HG03558 (cell line): ENCODE data around the gene PVALEF.

ENCODE experiments used
- ATAC-seq: cut with Tn5 transposase; IDR thresholded peaks from one replicate; pipeline ENCODE4 v1.9.1; 2021; ENCODE audit warnings: moderate number of reproducible peaks; ENCODE audit not compliant: unreplicated experiment; ENCODE audit errors: extremely low read depth

The PVALEF gene

GRCh38 chr17:81128338-81128737 lies 37.0 kb upstream of the PVALEF start:
- ATAC-seq = no peak

GRCh38 chr17:81128774-81129173 lies 36.5 kb upstream of the PVALEF start:
- no peak for ATAC-seq

DNA sequence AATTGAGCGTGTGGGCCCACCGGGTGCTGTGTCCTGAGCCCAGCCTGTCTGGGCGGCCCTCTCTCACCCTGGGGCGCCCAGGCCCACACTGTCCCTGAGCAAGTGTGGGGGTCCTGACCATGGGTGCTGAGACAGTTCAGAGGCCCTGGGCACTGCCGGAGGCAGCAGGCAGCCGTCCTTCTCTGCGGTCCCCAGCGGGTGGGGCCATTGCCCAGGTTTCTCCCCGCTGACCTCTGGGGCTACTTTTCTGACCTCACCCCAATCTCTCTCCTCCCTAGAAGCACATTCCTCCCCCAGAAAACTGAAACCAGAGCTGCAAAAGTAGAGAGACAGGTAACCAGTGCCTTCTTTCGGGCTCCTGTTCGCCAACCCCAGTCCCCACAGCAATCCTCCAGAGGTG lies 36.0 kb upstream of the PVALEF start:
- no peak for ATAC-seq

DNA sequence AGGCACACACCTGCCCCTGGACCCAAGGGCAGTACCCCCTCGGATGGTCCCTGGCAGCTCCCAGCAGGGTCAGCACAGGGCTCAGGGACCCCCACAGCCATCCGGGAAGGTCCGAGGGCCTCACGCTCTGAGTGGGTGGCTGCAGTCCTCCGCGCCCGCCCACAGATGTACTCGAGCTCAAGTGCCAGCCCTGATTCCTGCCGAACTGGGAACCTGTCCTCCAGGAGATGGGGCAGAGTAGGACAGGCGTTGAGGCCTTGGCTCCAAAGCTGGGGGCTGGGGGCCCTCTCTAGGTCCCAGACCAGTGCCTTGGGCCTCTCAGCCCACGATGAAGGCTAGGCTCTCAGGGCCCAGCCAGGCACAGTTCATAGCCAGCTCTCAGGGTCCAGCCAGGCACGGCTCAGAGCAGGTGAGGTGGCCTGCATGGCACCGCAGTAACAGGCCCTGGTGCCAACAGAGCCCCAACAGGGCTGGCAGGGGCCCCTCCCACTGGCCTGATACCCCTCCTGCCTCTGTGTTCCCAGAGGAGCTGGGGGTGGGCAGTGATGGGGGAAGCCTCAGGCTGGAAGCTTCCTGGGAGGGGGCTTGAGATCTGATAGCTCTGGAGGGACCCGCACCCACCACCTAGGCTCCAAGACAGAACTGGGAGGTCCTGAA lies 35.5 kb upstream of the PVALEF start:
- no peak for ATAC-seq

- no peak for ATAC-seq
These were observed 34.6 kb upstream of the PVALEF start for GRCh38 chr17:81130385-81131361.

GRCh38 chr17:81131486-81132196 lies 33.7 kb upstream of the PVALEF start:
- ATAC-seq = no peak

- no peak for ATAC-seq
These were observed 33.1 kb upstream of the PVALEF start for GRCh38 chr17:81132197-81132540.

DNA sequence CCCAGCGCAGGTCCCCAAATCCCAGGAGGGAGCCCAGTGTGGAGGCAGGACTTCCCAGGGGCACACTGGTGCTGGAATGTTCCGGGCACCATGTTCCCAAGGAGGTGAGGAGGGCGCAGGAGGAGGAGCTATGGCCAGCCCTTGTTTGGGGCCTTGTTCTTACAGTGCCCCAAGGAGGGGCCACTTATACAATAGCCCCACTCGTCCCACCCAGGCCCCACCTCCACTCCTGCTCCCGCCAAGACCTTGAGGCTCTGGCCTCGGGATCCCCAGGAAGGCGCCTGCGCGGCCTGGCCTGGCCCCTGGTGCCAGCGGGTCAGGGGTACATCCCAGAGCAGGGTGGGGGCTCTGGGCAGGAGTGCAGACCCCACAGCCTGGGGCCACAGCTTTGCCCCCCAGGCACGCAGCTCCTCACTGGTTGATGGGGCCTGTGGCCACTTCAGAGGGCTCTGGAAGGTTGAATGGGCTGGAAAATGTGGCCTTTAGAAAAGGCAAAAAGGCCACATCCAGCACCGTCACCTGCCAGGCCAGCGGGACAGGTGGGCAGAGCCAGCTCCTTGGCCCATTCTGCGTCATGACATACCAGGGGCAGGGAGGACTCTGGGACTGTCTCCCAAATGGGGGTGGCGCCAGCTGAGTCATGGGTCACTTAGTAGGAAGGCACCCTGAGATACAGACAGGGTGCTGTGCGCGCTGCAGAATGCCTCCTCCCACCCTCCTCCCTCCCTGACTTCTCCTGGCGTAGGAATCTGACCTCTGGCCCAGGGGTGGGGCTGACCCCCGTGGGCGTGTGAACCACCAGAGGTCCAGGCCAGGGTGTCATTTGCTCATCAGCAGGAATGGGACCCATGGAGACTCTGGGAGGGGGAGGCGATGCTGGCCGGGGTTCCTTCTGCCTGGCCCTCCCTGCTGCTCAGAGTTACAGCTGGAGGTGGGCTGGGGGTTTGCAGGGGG lies 32.3 kb upstream of the PVALEF start:
- no peak for ATAC-seq

DNA sequence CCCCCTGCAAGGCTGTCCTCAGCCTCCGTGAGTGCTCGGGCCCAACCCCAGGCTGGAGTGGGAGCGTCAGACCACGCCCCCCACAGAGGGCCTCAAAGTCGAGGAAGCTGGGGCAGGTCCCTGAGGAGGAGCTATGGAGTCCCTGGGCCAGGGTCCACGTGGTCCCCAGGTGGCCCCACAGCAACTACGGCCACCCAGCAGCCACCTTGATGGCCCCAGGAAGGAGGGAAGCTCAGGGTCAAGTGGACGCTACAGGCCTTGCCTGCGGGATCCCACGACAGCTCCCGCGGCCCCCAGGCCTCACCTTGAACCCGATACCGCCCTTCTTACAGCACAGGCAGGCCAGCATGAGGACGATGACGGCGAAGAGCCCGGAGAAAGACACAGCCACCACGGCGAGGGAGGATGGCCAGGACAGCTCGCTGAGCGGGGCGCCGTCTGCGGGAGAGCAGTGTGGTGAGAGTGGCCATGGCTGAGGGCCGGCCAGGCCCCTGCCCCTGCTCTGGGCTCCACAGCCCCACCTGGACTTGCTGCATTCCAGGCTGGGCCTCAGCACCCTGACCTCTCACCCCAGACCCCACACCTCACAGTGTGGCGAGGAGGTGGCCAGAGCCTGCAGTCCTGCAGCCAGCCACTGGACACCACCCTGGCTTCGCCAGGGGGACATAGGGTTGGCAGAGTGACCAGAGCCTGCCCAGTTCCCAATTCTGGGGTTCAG lies 31.1 kb upstream of the PVALEF start:
- ATAC-seq = no peak

GRCh38 chr17:81135505-81136278 lies 29.6 kb upstream of the PVALEF start:
- no peak for ATAC-seq

DNA sequence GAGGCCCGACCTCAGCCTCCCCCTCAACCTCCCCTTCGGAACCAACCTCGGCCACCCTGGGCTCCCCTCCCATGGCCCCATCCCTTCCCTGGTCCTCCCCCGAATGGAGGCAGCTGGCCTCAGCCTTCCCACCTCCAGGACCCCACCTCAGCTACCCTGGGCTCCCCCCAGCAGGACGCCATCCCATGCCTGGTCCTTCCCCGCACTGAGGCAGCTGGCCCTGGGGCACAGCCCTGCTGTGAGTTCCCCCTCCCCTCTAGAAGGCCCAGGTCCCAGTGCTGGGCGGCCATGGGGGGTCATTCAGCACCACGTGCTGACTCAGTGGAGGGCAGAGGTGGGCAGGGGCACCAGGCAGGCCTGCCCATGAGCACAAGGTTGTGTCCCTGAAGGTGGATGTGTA lies 28.9 kb upstream of the PVALEF start:
- ATAC-seq = no peak

DNA sequence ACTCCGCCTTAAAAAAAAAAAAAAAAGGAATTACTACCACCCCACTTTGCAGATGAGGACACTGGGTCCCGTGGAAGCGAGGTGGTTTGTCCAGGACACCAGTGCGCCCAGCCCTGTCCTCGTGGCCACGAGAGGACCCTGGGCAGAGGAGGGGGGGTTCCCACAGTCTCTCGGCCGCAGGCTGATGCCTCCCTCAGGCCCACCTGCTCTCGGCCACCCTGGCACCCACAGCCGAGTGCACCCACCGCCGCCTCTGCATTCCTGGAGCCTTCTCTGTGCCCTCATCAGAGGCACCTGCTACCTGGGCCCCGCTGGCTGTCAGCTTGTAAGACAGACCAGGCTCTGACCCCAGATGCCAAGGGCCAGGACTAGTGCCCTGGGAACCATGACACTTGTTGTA lies 28.1 kb upstream of the PVALEF start:
- ATAC-seq = no peak

DNA sequence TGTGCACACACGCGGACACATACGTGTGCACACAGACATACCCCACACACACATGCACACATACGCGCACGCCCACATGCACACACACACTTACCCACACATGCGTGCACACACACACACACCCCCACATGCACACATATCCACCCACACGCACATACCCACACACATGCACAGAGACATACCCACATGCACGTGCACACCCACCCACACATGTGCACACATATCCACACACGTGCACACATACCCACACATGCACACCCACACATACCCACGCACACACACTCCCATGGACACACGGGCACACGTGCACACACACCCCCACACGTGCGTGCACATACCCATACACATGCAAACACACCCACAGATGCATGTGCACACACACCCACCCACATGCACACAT lies 27.2 kb upstream of the PVALEF start:
- no peak for ATAC-seq

DNA sequence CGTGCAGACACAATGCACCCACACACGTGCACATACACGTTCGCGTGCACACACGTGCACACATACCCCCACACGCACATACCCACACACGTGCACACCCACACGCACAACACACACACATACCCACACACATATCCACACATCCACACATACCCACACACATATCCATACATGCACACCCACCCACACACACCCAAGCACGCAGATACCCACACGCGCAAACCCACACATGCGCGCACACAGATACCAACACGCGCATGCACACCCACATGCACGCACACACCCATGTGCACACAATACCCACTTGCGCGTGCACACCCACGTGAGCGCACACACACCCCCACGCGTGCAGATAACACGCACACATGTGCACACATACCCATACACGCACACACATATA lies 26.8 kb upstream of the PVALEF start:
- ATAC-seq = no peak

DNA sequence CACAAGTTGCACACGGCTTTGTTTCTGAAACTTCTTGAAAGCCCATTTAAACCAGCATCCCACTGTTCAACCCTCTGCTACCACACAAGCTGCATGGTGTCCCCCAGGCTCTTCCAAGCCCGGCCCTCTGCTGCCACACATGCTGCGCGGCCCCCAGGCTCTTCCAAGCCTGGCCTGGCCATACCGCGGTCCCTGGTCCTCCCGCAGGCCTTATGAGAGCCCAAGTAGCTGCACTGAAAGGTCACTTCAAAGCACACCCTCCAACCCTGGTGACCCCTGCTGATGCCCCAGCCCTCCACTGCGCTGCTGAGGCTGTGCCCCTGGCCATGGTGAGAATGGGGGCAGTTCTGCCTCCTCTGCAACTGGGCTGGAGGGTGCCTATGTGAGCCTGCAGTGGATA lies 25.9 kb upstream of the PVALEF start:
- ATAC-seq = no peak

GRCh38 chr17:81140018-81140417 lies 25.3 kb upstream of the PVALEF start:
- no peak for ATAC-seq

DNA sequence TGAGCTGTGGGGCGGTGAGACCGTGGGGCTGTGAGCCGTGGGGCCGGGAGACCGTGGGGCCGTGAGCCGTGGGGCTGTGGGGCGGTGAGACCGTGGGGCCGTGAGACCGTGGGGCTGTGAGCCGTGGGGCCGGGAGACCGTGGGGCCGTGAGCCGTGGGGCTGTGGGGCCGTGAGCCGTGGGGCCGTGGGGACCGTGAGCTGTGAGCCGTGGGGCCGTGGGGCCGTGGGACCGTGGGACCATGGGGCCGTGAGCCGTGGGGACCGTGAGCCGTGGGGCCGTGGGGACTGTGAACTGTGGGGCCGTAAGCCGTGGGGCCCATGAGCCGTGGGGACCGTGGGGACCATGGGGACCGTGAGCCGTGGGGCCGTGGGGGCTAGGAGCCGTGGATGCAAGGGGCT lies 24.6 kb upstream of the PVALEF start:
- no peak for ATAC-seq

DNA sequence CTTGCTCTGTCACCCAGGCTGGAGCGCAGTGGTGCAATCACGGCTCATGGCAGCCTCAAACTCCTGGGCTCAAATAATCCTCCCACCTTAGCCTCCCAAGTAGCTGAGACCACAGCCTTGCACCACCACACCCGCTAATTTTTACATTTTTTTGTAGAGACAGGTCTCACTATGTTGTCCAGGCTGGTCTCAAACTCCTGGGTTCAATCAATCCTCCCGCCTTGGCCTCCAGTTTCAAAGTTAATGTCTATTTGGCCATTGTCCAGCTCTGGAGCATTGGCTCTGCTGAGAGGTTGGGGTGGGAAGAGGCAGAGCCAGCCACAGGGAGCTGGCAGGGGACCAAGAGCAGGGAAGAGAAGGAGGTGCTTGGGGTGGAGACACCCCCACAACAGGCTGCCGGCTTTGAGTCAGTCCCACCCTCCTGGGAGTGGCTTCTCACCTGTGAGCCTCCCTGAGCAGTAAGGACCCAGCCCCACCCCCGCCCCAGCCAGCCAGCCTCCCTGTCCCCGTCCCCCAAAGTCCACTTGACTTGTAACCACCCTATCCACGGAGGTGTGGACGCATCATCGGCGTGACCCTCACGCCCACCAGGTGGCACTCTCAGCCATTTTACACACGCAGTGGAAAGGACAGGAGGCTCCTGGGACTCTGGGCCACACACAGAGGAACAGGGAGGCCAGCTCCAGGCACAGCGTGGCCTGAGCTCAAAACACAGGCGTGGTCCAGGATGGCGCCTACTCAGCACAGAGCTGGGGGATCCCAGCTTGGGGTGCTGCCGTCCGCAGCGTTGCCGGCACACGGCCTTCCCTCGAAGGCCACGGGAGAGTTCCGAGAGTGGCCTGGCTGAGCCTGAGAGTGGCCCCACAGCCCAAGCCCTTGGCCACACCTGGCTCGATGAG lies 22.8 kb upstream of the PVALEF start:
- ATAC-seq = no peak
